ENCODE data around the gene XXYLT1. TPM values are rescaled to one million over a fixed set of nuclear protein-coding genes. Genes with fewer than 3 reads are reported as not detected.

Gene XXYLT1
- total RNA-seq, 1 donor from 2014 or later: 10.0 TPM

- intact Hi-C loops (cut with micrococcal nuclease): no loop called here
Observed at GRCh38 chr3:195081242-195081963, 189.6 kb downstream of the XXYLT1 start.

- intact Hi-C loops (cut with micrococcal nuclease): no loop called here
Observed at GRCh38 chr3:195080571-195081151, 190.3 kb downstream of the XXYLT1 start.

- intact Hi-C loops (cut with micrococcal nuclease): no loop called here
Observed at GRCh38 chr3:195080125-195080524, 190.8 kb downstream of the XXYLT1 start.

GRCh38 chr3:195079636-195080035 lies 191.3 kb downstream of the XXYLT1 start:
- intact Hi-C loops (cut with micrococcal nuclease): no loop called here

- intact Hi-C loops (cut with micrococcal nuclease): no loop called here
Observed at GRCh38 chr3:195078891-195079440, 192.0 kb downstream of the XXYLT1 start.

GRCh38 chr3:195077611-195078540 lies 193.1 kb downstream of the XXYLT1 start:
- intact Hi-C loops (cut with micrococcal nuclease): no loop called here

GRCh38 chr3:195076981-195077610 lies 193.9 kb downstream of the XXYLT1 start:
- intact Hi-C loops (cut with micrococcal nuclease): no loop called here

- intact Hi-C loops (cut with micrococcal nuclease): no loop called here
Observed at GRCh38 chr3:195075941-195076875, 194.8 kb downstream of the XXYLT1 start.

- intact Hi-C loops (cut with micrococcal nuclease): no loop called here
Observed at GRCh38 chr3:195075199-195075940, 195.6 kb downstream of the XXYLT1 start.

- intact Hi-C loops (cut with micrococcal nuclease): no loop called here
Observed at GRCh38 chr3:195073866-195074860, 196.8 kb downstream of the XXYLT1 start.

GRCh38 chr3:195072916-195073564 lies 197.9 kb downstream of the XXYLT1 start:
- intact Hi-C loops (cut with micrococcal nuclease): no loop called here

GRCh38 chr3:195071916-195072820 lies 198.8 kb downstream of the XXYLT1 start:
- intact Hi-C loops (cut with micrococcal nuclease): no loop called here

- intact Hi-C loops (cut with micrococcal nuclease): no loop called here
Observed at GRCh38 chr3:195071011-195071728, 199.8 kb downstream of the XXYLT1 start.

GRCh38 chr3:195070336-195070735 lies 200.6 kb downstream of the XXYLT1 start:
- intact Hi-C loops (cut with micrococcal nuclease): no loop called here

GRCh38 chr3:195069501-195070251 lies 201.3 kb downstream of the XXYLT1 start:
- intact Hi-C loops (cut with micrococcal nuclease): no loop called here
